ENCODE measurements around the gene SERPINB10. TPM values are rescaled to one million over a fixed set of nuclear protein-coding genes. Genes with fewer than 3 reads are reported as not detected.

SERPINB10 gene
- total RNA-seq, 1 donor: not detected

- no peak for DNase-seq (ENCODE audit: insufficient read length, low spot score, missing footprints)
- Histone ChIP-seq H3K36me3 (ENCODE audit: insufficient read depth, low read length) (no peaks in the 10 kb centered on the region), H3K4me3 (ENCODE audit: insufficient read depth, low read length) (no peak overlapping the region), H2AFZ (ENCODE audit: low read length) (no peak overlapping the region), H3K79me2 (ENCODE audit: insufficient read depth, low read length) (no peaks in the 10 kb centered on the region), H4K20me1 (ENCODE audit: insufficient read depth, low read length) (no peaks in the 10 kb centered on the region), H3K27ac (ENCODE audit: low read depth, low read length) (no peak overlapping the region), H3K27me3 (ENCODE audit: insufficient read depth, low read length) (no peaks in the 10 kb centered on the region), H3K4me2 (ENCODE audit: insufficient read depth, low read length) (no peak overlapping the region), H3K9me3 (ENCODE audit: low read depth, low read length) (no peaks in the 10 kb centered on the region), H3K4me1 (ENCODE audit: insufficient read depth, low read length) (no peaks in the 10 kb centered on the region)
- TF ChIP-seq, protein P1, sequence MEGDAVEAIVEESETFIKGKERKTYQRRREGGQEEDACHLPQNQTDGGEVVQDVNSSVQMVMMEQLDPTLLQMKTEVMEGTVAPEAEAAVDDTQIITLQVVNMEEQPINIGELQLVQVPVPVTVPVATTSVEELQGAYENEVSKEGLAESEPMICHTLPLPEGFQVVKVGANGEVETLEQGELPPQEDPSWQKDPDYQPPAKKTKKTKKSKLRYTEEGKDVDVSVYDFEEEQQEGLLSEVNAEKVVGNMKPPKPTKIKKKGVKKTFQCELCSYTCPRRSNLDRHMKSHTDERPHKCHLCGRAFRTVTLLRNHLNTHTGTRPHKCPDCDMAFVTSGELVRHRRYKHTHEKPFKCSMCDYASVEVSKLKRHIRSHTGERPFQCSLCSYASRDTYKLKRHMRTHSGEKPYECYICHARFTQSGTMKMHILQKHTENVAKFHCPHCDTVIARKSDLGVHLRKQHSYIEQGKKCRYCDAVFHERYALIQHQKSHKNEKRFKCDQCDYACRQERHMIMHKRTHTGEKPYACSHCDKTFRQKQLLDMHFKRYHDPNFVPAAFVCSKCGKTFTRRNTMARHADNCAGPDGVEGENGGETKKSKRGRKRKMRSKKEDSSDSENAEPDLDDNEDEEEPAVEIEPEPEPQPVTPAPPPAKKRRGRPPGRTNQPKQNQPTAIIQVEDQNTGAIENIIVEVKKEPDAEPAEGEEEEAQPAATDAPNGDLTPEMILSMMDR (IDR thresholded peaks at IDR 0.05; ENCODE audit: extremely low read depth, low read depth, low read length): no peak
Measured at GRCh38 chr18:63904694-63905093, 3.1 kb upstream of the SERPINB10 start.

DNA sequence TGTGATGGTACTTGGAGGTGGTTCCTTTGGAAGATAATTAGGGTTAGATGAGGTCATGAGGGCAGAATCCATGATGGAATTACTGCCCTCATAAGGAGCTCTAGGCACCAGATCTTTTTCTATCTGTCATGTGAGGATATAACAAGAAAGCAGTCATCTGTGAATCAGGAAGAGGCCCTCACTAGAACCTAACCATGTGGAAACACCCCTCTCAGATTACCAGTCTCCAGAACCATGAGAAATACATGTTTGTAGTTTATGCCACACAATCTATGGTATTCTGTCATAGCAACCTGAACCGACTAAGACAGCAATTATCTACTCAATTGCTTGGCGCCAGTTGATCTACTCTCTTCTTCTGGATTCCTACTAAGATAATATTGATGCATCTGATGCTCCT lies 2.4 kb upstream of the SERPINB10 start:
- Histone ChIP-seq H3K27ac (ENCODE audit: low read depth, low read length) (no peak overlapping the region), H3K36me3 (ENCODE audit: insufficient read depth, low read length) (no peaks in the 10 kb centered on the region), H3K9me3 (ENCODE audit: low read depth, low read length) (no peaks in the 10 kb centered on the region), H3K4me2 (ENCODE audit: insufficient read depth, low read length) (no peak overlapping the region), H2AFZ (ENCODE audit: low read length) (no peak overlapping the region), H3K4me1 (ENCODE audit: insufficient read depth, low read length) (no peaks in the 10 kb centered on the region), H4K20me1 (ENCODE audit: insufficient read depth, low read length) (no peaks in the 10 kb centered on the region), H3K4me3 (ENCODE audit: insufficient read depth, low read length) (no peak overlapping the region), H3K27me3 (ENCODE audit: insufficient read depth, low read length) (no peaks in the 10 kb centered on the region), H3K79me2 (ENCODE audit: insufficient read depth, low read length) (no peaks in the 10 kb centered on the region)
- no peak for DNase-seq (ENCODE audit: insufficient read length, low spot score, missing footprints)
- TF ChIP-seq, protein P1 (IDR thresholded peaks at IDR 0.05; ENCODE audit: extremely low read depth, low read depth, low read length): no peak

GRCh38 chr18:63906056-63906455 lies 1.7 kb upstream of the SERPINB10 start:
- H3K4me1 ChIP-seq (ENCODE audit: insufficient read depth, low read length): no peaks in the 10 kb centered on the region
- no peaks in the 10 kb centered on the region for H3K27me3 ChIP-seq (ENCODE audit: insufficient read depth, low read length)
- no peak for DNase-seq (ENCODE audit: insufficient read length, low spot score, missing footprints)
- no peak overlapping the region for H3K4me3 ChIP-seq (ENCODE audit: insufficient read depth, low read length)
- H4K20me1 ChIP-seq (ENCODE audit: insufficient read depth, low read length): no peaks in the 10 kb centered on the region
- no peaks in the 10 kb centered on the region for H3K9me3 ChIP-seq (ENCODE audit: low read depth, low read length)
- H3K79me2 ChIP-seq (ENCODE audit: insufficient read depth, low read length): no peaks in the 10 kb centered on the region
- H3K4me2 ChIP-seq (ENCODE audit: insufficient read depth, low read length): no peak overlapping the region
- no peaks in the 10 kb centered on the region for H3K36me3 ChIP-seq (ENCODE audit: insufficient read depth, low read length)
- TF ChIP-seq, protein P1 (IDR thresholded peaks at IDR 0.05; ENCODE audit: extremely low read depth, low read depth, low read length): no peak
- H2AFZ ChIP-seq (ENCODE audit: low read length): no peak overlapping the region
- H3K27ac ChIP-seq (ENCODE audit: low read depth, low read length): no peak overlapping the region

DNA sequence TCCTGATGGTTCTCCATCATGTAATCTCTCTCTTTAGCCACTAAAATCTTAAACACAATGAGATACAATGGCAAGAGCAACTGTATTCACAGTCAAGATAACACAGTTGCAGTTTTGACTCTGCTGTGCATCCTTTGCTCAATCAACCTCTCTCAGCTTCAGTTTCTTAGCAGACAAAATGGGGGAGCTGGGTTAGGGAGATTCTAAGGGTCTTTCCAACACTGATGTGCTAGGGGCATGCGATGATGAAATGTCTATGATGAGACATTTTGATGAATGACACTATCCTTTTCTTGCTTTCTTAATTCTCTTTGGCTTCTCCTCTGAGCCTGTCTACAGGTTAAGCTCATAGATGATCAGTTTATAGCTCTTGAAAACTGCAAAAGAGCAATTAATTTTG lies 1.1 kb downstream of the SERPINB10 start:
- no peaks in the 10 kb centered on the region for H3K4me1 ChIP-seq (ENCODE audit: insufficient read depth, low read length)

More for the DNA sequence above, 1.1 kb downstream of the SERPINB10 start:
- H3K36me3 ChIP-seq (ENCODE audit: insufficient read depth, low read length): no peaks in the 10 kb centered on the region
- H3K4me3 ChIP-seq (ENCODE audit: insufficient read depth, low read length): no peak overlapping the region
- H3K9me3 ChIP-seq (ENCODE audit: low read depth, low read length): no peaks in the 10 kb centered on the region
- no peaks in the 10 kb centered on the region for H3K79me2 ChIP-seq (ENCODE audit: insufficient read depth, low read length)
- no peak overlapping the region for H2AFZ ChIP-seq (ENCODE audit: low read length)
- no peaks in the 10 kb centered on the region for H4K20me1 ChIP-seq (ENCODE audit: insufficient read depth, low read length)
- no peak overlapping the region for H3K4me2 ChIP-seq (ENCODE audit: insufficient read depth, low read length)
- TF ChIP-seq, protein P1 (IDR thresholded peaks at IDR 0.05; ENCODE audit: extremely low read depth, low read depth, low read length): no peak
- DNase-seq (ENCODE audit: insufficient read length, low spot score, missing footprints): no peak
- H3K27me3 ChIP-seq (ENCODE audit: insufficient read depth, low read length): no peaks in the 10 kb centered on the region
- H3K27ac ChIP-seq (ENCODE audit: low read depth, low read length): no peak overlapping the region

Measured in osteoblast (primary cell).